Osteoblast (primary cell): ENCODE results near the gene PRSS21. TPM values are rescaled to one million over a fixed set of nuclear protein-coding genes. Genes with fewer than 3 reads are reported as not detected.

ENCODE experiments used
- DNase-seq: peaks from one replicate; pipeline ENCODE4 v3.0.0; 2011; ENCODE audit warnings: low spot score, mixed read lengths; ENCODE audit not compliant: insufficient read length; ENCODE audit errors: missing footprints
- H2AFZ ChIP-seq: 2 replicates; pipeline ENCODE4 v1.6.0; 2011; ENCODE audit warnings: mild to moderate bottlenecking, low read length
- H3K27ac ChIP-seq: 2 replicates; pipeline ENCODE4 v1.5.1; 2011; ENCODE audit warnings: mild to moderate bottlenecking, low read depth, low read length, moderate library complexity
- H3K27me3 ChIP-seq: 2 replicates; pipeline ENCODE4 v1.6.0; 2012; ENCODE audit warnings: mild to moderate bottlenecking, control low read depth, inconsistent platforms, low read length, moderate library complexity; ENCODE audit not compliant: insufficient read depth
- H3K36me3 ChIP-seq: 2 replicates; pipeline ENCODE4 v1.5.1; 2011; ENCODE audit warnings: mild to moderate bottlenecking, low read length, control low read depth, moderate library complexity; ENCODE audit not compliant: insufficient read depth
- H3K4me1 ChIP-seq: 2 replicates; pipeline ENCODE4 v1.5.1; 2011; ENCODE audit warnings: mild to moderate bottlenecking, low read length, control low read depth, moderate library complexity; ENCODE audit not compliant: insufficient read depth
- H3K4me2 ChIP-seq: 2 replicates; pipeline ENCODE4 v1.6.0; 2011; ENCODE audit warnings: mild to moderate bottlenecking, low read length; ENCODE audit not compliant: insufficient read depth
- H3K4me3 ChIP-seq: fragments of 200-600 bp; sonication (generic); 3 replicates; pipeline ENCODE4 v1.5.1; 2012; ENCODE audit warnings: mild to moderate bottlenecking, low read length, inconsistent platforms; ENCODE audit not compliant: insufficient read depth
- H3K79me2 ChIP-seq: 2 replicates; pipeline ENCODE4 v1.6.0; 2012; ENCODE audit warnings: mild to moderate bottlenecking, low read length, control low read depth, inconsistent platforms; ENCODE audit not compliant: insufficient read depth
- H3K9me3 ChIP-seq: 2 replicates; pipeline ENCODE4 v1.5.1; 2011; ENCODE audit warnings: low read depth, low read length, control low read depth
- H4K20me1 ChIP-seq: 2 replicates; pipeline ENCODE4 v1.6.0; 2012; ENCODE audit warnings: mild to moderate bottlenecking, low read length, control low read depth; ENCODE audit not compliant: insufficient read depth
- total RNA-seq: library from RNA; depleted of rRNA; stranded (reverse); fragments of >200 nt; gene quantifications from 2 replicates; pipeline ENCODE4 v1.2.3, GENCODE V29; 2012
- TF ChIP-seq, protein P1 (sequence below): IDR thresholded peaks from 2 replicates; pipeline ENCODE4 v1.5.1; 2011; ENCODE audit warnings: mild to moderate bottlenecking, low read depth, low read length, moderate library complexity; ENCODE audit errors: extremely low read depth

PRSS21 gene
- total RNA-seq, 1 donor: not detected

DNA sequence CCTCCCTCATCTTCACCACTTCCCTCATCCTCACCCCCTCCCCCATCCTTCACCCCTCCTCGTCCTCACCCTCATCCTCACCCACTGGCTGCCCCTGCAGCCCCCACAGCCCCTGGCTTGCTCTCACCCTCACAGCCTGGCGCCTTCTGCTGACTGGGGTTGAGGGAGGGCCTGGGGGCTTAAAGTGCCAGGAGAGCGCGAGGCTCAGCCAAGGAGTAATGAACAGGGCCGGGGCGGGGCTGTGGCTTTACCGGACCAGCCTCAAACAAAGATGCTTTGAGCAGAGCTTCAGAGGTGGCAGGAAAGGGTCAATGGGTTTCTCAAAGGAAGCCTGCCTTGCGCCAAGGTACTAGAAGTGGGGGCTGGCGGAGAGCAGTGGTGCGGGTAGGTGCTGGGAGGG lies 29.6 kb upstream of the PRSS21 start, which contains the start of gene PRSS33:
Gene PRSS33, minus strand, starts transcription at position 155 of the 400 bp plus-strand sequence. CDS start 1,013 bp downstream, outside the sequence.
- TF ChIP-seq, protein P1, sequence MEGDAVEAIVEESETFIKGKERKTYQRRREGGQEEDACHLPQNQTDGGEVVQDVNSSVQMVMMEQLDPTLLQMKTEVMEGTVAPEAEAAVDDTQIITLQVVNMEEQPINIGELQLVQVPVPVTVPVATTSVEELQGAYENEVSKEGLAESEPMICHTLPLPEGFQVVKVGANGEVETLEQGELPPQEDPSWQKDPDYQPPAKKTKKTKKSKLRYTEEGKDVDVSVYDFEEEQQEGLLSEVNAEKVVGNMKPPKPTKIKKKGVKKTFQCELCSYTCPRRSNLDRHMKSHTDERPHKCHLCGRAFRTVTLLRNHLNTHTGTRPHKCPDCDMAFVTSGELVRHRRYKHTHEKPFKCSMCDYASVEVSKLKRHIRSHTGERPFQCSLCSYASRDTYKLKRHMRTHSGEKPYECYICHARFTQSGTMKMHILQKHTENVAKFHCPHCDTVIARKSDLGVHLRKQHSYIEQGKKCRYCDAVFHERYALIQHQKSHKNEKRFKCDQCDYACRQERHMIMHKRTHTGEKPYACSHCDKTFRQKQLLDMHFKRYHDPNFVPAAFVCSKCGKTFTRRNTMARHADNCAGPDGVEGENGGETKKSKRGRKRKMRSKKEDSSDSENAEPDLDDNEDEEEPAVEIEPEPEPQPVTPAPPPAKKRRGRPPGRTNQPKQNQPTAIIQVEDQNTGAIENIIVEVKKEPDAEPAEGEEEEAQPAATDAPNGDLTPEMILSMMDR: no peak
- Histone ChIP-seq H4K20me1 (no peaks in the 10 kb centered on the region), H3K27me3 (peaks cover 65% of the 10 kb centered on the region), H3K4me1 (no peaks in the 10 kb centered on the region), H3K27ac (no peak within 1 kb of the TSS), H2AFZ (no peak within 1 kb of the TSS), H3K9me3 (no peaks in the 10 kb centered on the region), H3K36me3 (no peaks in the 10 kb centered on the region), H3K79me2 (no peaks in the 10 kb centered on the region), H3K4me2 (no peak within 1 kb of the TSS), H3K4me3 (no peak within 1 kb of the TSS)
- peak; percentile 54 for DNase-seq

DNA sequence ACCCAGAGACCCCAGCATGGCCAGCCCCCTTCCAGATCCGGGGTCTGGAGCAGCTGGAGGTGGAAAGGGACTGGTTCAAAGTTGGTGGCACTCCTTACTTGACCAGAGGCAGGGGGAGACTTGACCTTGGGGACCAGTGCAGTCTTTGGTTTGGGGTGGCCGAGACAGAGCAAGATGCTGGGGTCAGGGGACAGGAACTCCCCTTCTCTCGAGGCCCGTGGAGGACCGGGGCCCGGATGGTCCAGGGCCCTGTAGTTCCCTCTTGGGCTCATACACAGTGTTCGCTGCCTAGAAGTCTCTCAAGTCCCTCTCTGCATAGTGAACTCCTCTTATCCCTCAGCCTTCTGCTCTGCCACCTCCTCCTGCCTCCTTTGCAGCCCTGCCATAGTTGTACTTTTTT lies 29.1 kb upstream of the PRSS21 start:
- H3K36me3 ChIP-seq: no peaks in the 10 kb centered on the region
- H3K9me3 ChIP-seq: no peaks in the 10 kb centered on the region
- H3K4me3 ChIP-seq: no peak overlapping the region
- peaks cover 65% of the 10 kb centered on the region for H3K27me3 ChIP-seq
- no peaks in the 10 kb centered on the region for H4K20me1 ChIP-seq
- H3K4me2 ChIP-seq: no peak overlapping the region
- no peak overlapping the region for H2AFZ ChIP-seq
- no peaks in the 10 kb centered on the region for H3K4me1 ChIP-seq
- TF ChIP-seq, protein P1: no peak
- H3K27ac ChIP-seq: no peak overlapping the region
- no peaks in the 10 kb centered on the region for H3K79me2 ChIP-seq
- DNase-seq: peak; percentile 60

DNA sequence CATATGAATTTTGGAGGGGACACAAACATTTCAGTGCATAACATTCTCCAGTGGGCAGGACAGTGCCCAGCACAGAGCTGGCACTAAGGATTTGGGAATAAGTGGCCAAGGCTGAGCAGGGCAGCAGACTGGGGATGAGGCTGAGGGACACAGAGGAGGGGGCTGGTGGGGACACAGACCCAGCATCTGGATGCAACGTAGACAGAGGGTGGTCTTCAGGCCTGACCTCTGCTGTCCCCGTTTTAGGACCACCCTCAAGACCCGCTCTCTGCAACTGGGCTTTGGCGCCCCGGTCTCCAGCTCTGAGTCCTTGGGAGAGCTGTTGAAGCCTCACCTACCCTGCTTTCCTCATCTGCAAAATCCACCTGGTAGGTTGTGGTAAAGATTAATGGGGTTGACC lies 26.4 kb upstream of the PRSS21 start:
- Histone ChIP-seq H3K27me3 (peaks cover 59% of the 10 kb centered on the region), H3K27ac (no peak overlapping the region), H4K20me1 (no peaks in the 10 kb centered on the region), H3K9me3 (no peaks in the 10 kb centered on the region), H3K4me2 (no peak overlapping the region), H3K36me3 (no peaks in the 10 kb centered on the region), H3K4me1 (no peaks in the 10 kb centered on the region), H2AFZ (no peak overlapping the region), H3K79me2 (no peaks in the 10 kb centered on the region), H3K4me3 (no peak overlapping the region)
- DNase-seq: no peak
- TF ChIP-seq, protein P1: no peak

DNA sequence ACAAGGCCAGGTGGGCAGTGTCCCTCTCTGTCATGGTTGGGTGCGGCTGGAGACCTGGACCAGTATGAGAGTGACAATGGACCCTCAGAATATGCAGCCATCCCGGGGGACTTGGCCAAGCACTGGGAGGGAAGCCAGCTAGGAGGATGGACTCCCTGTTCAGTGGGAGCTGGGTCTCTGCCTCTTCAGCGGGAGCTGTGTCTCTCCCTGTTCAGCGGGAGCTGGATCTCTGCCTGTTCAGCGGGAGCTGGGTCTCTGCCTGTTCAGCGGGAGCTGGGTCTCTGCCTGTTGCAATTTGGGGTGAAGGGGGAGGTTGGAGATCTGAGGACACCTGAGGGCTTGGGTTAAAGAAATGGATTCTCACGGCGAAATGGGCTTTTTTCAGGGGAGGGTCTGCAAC lies 25.9 kb upstream of the PRSS21 start:
- TF ChIP-seq, protein P1: no peak
- H3K27me3 ChIP-seq: peaks cover 59% of the 10 kb centered on the region
- no peak overlapping the region for H3K27ac ChIP-seq
- peak; percentile 56 for DNase-seq
- H3K36me3 ChIP-seq: no peaks in the 10 kb centered on the region
- no peaks in the 10 kb centered on the region for H4K20me1 ChIP-seq
- H3K4me1 ChIP-seq: no peaks in the 10 kb centered on the region
- H2AFZ ChIP-seq: no peak overlapping the region
- no peak overlapping the region for H3K4me2 ChIP-seq
- no peaks in the 10 kb centered on the region for H3K79me2 ChIP-seq
- H3K9me3 ChIP-seq: no peaks in the 10 kb centered on the region
- H3K4me3 ChIP-seq: no peak overlapping the region
